WTC11 (cell line): ENCODE measurements around the gene UNCX. TPM values are rescaled to one million over a fixed set of nuclear protein-coding genes. Genes with fewer than 3 reads are reported as not detected.

Experiments
- ATAC-seq: fragments of 200-7000 bp; cut with Tn5 transposase; 2 replicates; pipeline ENCODE4 v1.10.0; 2021; ENCODE audit warnings: mild to moderate bottlenecking, moderate library complexity
- CTCF ChIA-PET: fragments of 300-600 bp; sonication (Branson Sonifier 250); formaldehyde crosslinking; loops from one replicate; lab custom pipeline; 2021; ENCODE audit warnings: antibody characterized with exemption; lab: Charles Lee
- POLR2A ChIA-PET: fragments of 350-600 bp; sonication (Branson Sonifier 250); formaldehyde crosslinking; loops from one replicate; lab custom pipeline; 2021; ENCODE audit warnings: antibody characterized with exemption; lab: Charles Lee
- DNase-seq: peaks from one replicate; pipeline ENCODE4 v3.0.0; 2021; ENCODE audit warnings: low spot score
- H3K27ac Mint-ChIP-seq: 2 replicates; pipeline ENCODE4 v1.8.0; 2021; ENCODE audit warnings: mixed read lengths
- H3K27me3 Mint-ChIP-seq: 2 replicates; pipeline ENCODE4 v1.8.0; 2021; ENCODE audit warnings: low read depth, mild to moderate bottlenecking, moderate library complexity, mixed read lengths
- H3K36me3 Mint-ChIP-seq: 2 replicates; pipeline ENCODE4 v1.8.0; 2021; ENCODE audit warnings: mixed read lengths
- H3K4me1 Mint-ChIP-seq: 2 replicates; pipeline ENCODE4 v1.8.0; 2022; ENCODE audit warnings: mixed read lengths
- H3K4me3 Mint-ChIP-seq: 2 replicates; pipeline ENCODE4 v1.8.0; 2021; ENCODE audit warnings: mild to moderate bottlenecking, moderate library complexity, mixed read lengths
- H3K9me3 Mint-ChIP-seq: 2 replicates; pipeline ENCODE4 v1.8.0; 2021; ENCODE audit warnings: mixed read lengths
- ETV6 ChIP-seq: sonication (generic); formaldehyde crosslinking; IDR thresholded peaks from 2 replicates; pipeline ENCODE4 v1.8.1; 2022; ENCODE audit warnings: mild to moderate bottlenecking, missing genetic modification reagents
- FOXK1 ChIP-seq: sonication (generic); formaldehyde crosslinking; IDR thresholded peaks from 2 replicates; pipeline ENCODE4 v1.8.0; 2022; ENCODE audit warnings: mild to moderate bottlenecking, moderate library complexity, missing genetic modification reagents
- GTF2I ChIP-seq: fragments of 250-450 bp; sonication (Bioruptor Pico); conservative IDR thresholded peaks from 2 replicates; pipeline ENCODE4 v1.4.0; 2021; ENCODE audit warnings: mild to moderate bottlenecking
- JUN ChIP-seq: sonication (generic); formaldehyde crosslinking; IDR thresholded peaks from 2 replicates; pipeline ENCODE4 v1.8.0; 2023; ENCODE audit warnings: mild to moderate bottlenecking, missing genetic modification reagents
- MXD4 ChIP-seq: fragments of 250-450 bp; sonication (Bioruptor Pico); IDR thresholded peaks from 2 replicates; pipeline ENCODE4 v1.8.0; 2021; ENCODE audit warnings: mild to moderate bottlenecking, moderate library complexity, borderline replicate concordance
- NFE2L1 ChIP-seq: sonication (generic); formaldehyde crosslinking; IDR thresholded peaks from 2 replicates; pipeline ENCODE4 v1.8.1; 2023; ENCODE audit warnings: missing genetic modification reagents
- NFYB ChIP-seq: sonication (generic); formaldehyde crosslinking; conservative IDR thresholded peaks from 2 replicates; pipeline ENCODE4 v1.8.0; 2022; ENCODE audit warnings: low read depth, missing genetic modification reagents
- SMAD3 ChIP-seq: sonication (generic); formaldehyde crosslinking; IDR thresholded peaks from 2 replicates; pipeline ENCODE4 v1.8.0; 2022; ENCODE audit warnings: missing genetic modification reagents, mild to moderate bottlenecking, borderline replicate concordance
- SMAD4 ChIP-seq: sonication (generic); formaldehyde crosslinking; IDR thresholded peaks from 2 replicates; pipeline ENCODE4 v1.8.0; 2022; ENCODE audit warnings: mild to moderate bottlenecking, missing genetic modification reagents
- SOX15 ChIP-seq: fragments of 250-450 bp; sonication (Bioruptor Pico); IDR thresholded peaks from 2 replicates; pipeline ENCODE4 v1.9.0; 2021; ENCODE audit warnings: mild to moderate bottlenecking
- ZNF138 ChIP-seq: sonication (generic); formaldehyde crosslinking; conservative IDR thresholded peaks from 2 replicates; pipeline ENCODE4 v1.8.1; 2022; ENCODE audit warnings: mild to moderate bottlenecking, moderate library complexity, missing genetic modification reagents
- ZNF317 ChIP-seq: sonication (generic); formaldehyde crosslinking; IDR thresholded peaks from 2 replicates; pipeline ENCODE4 v1.8.1; 2023; ENCODE audit warnings: low read depth, mild to moderate bottlenecking, moderate library complexity, missing genetic modification reagents, borderline replicate concordance
- total RNA-seq: library from RNA; stranded (reverse); gene quantifications from 3 replicates; pipeline ENCODE4 v1.2.3, GENCODE V29; 2021
- TF ChIP-seq, protein P1 (sequence below): sonication (generic); formaldehyde crosslinking; IDR thresholded peaks from 2 replicates; pipeline ENCODE4 v1.8.0; 2022; ENCODE audit warnings: mild to moderate bottlenecking, missing genetic modification reagents
- TF ChIP-seq, protein P2 (sequence below): fragments of 250-450 bp; sonication (Bioruptor Pico); IDR thresholded peaks from 2 replicates; pipeline ENCODE4 v1.9.0; 2021; ENCODE audit warnings: moderate library complexity, mild to moderate bottlenecking, inconsistent platforms, borderline replicate concordance
- TF ChIP-seq, protein P3 (sequence below): sonication (generic); formaldehyde crosslinking; IDR thresholded peaks from 2 replicates; pipeline ENCODE4 v1.8.0; 2022; ENCODE audit warnings: mild to moderate bottlenecking, missing genetic modification reagents
- TF ChIP-seq, protein P4 (sequence below): sonication (generic); formaldehyde crosslinking; IDR thresholded peaks from 2 replicates; pipeline ENCODE4 v1.8.1; 2023; ENCODE audit warnings: mild to moderate bottlenecking, missing genetic modification reagents, moderate library complexity
- TF ChIP-seq, protein P5 (sequence below): fragments of 250-450 bp; sonication (Bioruptor Pico); IDR thresholded peaks from 2 replicates; pipeline ENCODE4 v1.9.0; 2021; ENCODE audit warnings: mild to moderate bottlenecking
- TF ChIP-seq, protein P6 (sequence below): sonication (generic); formaldehyde crosslinking; IDR thresholded peaks from 2 replicates; pipeline ENCODE4 v1.8.0; 2023; ENCODE audit warnings: mild to moderate bottlenecking, missing genetic modification reagents
- TF ChIP-seq, protein P7 (sequence below): fragments of 200-600 bp; IDR thresholded peaks from 2 replicates; pipeline ENCODE4 v1.8.0; 2022; ENCODE audit warnings: antibody characterized with exemption

Gene UNCX
- total RNA-seq, 1 experiment from 2014 or later, result not detected

DNA sequence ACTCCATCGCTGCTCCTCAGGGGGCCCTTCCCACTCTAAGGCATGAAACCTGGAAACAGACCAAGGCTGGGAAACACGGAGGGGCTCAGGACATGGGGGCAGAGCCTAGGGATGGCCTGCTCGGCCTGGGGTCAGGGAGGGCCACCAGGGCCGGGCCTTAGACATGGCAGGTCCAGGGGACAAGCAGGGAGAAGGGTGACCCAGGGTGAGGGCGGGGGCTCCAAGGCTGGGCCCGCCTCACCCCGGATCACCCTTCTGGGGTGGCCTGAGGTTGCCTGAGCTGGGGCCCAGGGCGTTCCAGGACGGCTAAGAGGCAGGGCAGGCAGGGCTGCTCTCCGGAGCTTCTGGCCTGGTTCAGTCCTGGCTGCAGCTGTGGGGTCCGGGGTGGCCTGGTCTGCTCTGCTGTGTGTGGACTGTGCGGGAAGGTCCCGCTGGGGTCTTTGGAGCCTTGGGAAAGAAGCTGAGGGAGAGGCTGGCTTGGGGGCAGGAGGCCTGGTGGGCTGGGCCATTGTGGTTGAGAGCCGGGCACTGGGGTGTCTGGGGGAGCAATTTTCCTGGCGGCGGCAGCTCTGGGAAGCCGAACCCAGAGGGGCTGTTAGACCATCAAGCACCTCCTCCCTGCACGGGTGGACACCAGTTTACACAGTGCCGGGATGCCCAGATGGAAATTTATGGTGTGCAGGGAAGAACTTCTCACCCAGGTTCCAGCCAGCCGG, 52.2 kb downstream of the UNCX start:
- H3K36me3 Mint-ChIP-seq, result no peaks in the 10 kb centered on the region
- POLR2A ChIA-PET, result no interaction called here
- ATAC-seq (no peak), DNase-seq (no peak)
- H3K9me3 Mint-ChIP-seq, result no peaks in the 10 kb centered on the region
- H3K4me1 Mint-ChIP-seq, result no peaks in the 10 kb centered on the region
- no peak overlapping the region for H3K4me3 Mint-ChIP-seq
- H3K27ac Mint-ChIP-seq, result no peak overlapping the region
- CTCF ChIA-PET, result interaction anchor here (1.1 to 1.6 kb wide), 2 partner anchors 84 to 119 kb away, joined by 3 to 5 read pairs; no protein-coding TSS in a partner anchor
- TF ChIP-seq JUN (no peak), NFE2L1 (no peak)
- TF ChIP-seq, protein P1, sequence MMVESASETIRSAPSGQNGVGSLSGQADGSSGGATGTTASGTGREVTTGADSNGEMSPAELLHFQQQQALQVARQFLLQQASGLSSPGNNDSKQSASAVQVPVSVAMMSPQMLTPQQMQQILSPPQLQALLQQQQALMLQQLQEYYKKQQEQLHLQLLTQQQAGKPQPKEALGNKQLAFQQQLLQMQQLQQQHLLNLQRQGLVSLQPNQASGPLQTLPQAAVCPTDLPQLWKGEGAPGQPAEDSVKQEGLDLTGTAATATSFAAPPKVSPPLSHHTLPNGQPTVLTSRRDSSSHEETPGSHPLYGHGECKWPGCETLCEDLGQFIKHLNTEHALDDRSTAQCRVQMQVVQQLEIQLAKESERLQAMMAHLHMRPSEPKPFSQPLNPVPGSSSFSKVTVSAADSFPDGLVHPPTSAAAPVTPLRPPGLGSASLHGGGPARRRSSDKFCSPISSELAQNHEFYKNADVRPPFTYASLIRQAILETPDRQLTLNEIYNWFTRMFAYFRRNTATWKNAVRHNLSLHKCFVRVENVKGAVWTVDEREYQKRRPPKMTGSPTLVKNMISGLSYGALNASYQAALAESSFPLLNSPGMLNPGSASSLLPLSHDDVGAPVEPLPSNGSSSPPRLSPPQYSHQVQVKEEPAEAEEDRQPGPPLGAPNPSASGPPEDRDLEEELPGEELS (CRISPR knock-in tag), result no peak
- peaks cover 12% of the 10 kb centered on the region for H3K27me3 Mint-ChIP-seq

DNA sequence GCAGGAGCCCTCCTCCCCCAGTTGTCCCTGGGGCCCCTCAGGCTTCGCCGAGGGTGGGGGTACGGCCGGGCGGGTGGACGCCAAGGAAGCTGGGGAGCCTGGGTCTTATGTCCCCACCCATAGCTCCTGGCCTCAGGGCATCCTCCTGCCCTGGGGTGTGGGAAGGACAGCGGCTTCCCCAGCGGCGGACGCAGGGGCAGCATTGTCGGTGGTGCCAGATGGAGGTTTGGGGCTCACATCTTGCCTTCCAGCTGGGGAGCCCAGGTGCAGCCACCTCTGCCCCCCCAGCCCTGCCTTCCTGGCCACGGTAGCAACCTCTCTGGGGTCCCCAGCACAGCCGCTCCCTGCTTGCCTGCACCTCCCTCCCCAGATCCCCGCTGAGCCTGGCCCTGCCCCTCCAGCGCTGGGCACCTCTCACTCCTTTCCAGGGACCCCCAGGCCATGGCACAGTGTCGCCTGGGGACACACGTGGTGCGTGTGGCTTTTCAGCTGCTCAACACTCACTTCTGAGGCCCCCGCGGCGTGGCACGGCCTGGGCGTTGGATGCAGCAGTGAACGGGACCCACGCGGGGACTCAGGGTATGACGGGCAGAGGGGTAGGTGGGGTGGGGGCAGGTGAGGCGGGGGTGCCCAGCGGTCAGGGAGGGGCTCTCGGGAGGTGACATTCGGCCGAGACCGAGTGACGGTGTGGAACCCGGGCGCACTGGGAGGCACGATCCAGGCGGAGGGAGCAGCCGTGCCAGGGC, 53.1 kb downstream of the UNCX start:
- CTCF ChIA-PET, result interaction anchor here (1.1 to 1.6 kb wide), 2 partner anchors 83 to 118 kb away, joined by 3 to 5 read pairs; no protein-coding TSS in a partner anchor
- DNase-seq (no peak), ATAC-seq (no peak)
- POLR2A ChIA-PET, result no interaction called here
- H3K4me1 Mint-ChIP-seq, result no peaks in the 10 kb centered on the region
- H3K4me3 Mint-ChIP-seq, result no peak overlapping the region
- no peaks in the 10 kb centered on the region for H3K36me3 Mint-ChIP-seq
- H3K27me3 Mint-ChIP-seq, result peaks cover 21% of the 10 kb centered on the region
- H3K27ac Mint-ChIP-seq, result no peak overlapping the region
- H3K9me3 Mint-ChIP-seq, result no peaks in the 10 kb centered on the region
- no peak for TF ChIP-seq NFYB (CRISPR knock-in tag)
- TF ChIP-seq SMAD4 (CRISPR knock-in tag), result no peak
- TF ChIP-seq, protein P1 (CRISPR knock-in tag), result no peak
- TF ChIP-seq, protein P2, sequence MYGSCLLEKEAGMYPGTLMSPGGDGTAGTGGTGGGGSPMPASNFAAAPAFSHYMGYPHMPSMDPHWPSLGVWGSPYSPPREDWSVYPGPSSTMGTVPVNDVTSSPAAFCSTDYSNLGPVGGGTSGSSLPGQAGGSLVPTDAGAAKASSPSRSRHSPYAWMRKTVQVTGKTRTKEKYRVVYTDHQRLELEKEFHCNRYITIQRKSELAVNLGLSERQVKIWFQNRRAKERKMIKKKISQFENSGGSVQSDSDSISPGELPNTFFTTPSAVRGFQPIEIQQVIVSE (CRISPR knock-in tag), result no peak
- TF ChIP-seq, protein P3, sequence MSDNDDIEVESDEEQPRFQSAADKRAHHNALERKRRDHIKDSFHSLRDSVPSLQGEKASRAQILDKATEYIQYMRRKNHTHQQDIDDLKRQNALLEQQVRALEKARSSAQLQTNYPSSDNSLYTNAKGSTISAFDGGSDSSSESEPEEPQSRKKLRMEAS, result no peak
- no peak for TF ChIP-seq ZNF138
- no peak for TF ChIP-seq MXD4 (CRISPR knock-in tag)
- no peak for TF ChIP-seq GTF2I (CRISPR knock-in tag)
- TF ChIP-seq, protein P4, sequence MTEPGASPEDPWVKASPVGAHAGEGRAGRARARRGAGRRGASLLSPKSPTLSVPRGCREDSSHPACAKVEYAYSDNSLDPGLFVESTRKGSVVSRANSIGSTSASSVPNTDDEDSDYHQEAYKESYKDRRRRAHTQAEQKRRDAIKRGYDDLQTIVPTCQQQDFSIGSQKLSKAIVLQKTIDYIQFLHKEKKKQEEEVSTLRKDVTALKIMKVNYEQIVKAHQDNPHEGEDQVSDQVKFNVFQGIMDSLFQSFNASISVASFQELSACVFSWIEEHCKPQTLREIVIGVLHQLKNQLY, result no peak
- TF ChIP-seq ETV6 (CRISPR knock-in tag), result no peak
- TF ChIP-seq, protein P5, sequence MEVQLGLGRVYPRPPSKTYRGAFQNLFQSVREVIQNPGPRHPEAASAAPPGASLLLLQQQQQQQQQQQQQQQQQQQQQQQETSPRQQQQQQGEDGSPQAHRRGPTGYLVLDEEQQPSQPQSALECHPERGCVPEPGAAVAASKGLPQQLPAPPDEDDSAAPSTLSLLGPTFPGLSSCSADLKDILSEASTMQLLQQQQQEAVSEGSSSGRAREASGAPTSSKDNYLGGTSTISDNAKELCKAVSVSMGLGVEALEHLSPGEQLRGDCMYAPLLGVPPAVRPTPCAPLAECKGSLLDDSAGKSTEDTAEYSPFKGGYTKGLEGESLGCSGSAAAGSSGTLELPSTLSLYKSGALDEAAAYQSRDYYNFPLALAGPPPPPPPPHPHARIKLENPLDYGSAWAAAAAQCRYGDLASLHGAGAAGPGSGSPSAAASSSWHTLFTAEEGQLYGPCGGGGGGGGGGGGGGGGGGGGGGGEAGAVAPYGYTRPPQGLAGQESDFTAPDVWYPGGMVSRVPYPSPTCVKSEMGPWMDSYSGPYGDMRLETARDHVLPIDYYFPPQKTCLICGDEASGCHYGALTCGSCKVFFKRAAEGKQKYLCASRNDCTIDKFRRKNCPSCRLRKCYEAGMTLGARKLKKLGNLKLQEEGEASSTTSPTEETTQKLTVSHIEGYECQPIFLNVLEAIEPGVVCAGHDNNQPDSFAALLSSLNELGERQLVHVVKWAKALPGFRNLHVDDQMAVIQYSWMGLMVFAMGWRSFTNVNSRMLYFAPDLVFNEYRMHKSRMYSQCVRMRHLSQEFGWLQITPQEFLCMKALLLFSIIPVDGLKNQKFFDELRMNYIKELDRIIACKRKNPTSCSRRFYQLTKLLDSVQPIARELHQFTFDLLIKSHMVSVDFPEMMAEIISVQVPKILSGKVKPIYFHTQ, result no peak
- TF ChIP-seq, protein P6, sequence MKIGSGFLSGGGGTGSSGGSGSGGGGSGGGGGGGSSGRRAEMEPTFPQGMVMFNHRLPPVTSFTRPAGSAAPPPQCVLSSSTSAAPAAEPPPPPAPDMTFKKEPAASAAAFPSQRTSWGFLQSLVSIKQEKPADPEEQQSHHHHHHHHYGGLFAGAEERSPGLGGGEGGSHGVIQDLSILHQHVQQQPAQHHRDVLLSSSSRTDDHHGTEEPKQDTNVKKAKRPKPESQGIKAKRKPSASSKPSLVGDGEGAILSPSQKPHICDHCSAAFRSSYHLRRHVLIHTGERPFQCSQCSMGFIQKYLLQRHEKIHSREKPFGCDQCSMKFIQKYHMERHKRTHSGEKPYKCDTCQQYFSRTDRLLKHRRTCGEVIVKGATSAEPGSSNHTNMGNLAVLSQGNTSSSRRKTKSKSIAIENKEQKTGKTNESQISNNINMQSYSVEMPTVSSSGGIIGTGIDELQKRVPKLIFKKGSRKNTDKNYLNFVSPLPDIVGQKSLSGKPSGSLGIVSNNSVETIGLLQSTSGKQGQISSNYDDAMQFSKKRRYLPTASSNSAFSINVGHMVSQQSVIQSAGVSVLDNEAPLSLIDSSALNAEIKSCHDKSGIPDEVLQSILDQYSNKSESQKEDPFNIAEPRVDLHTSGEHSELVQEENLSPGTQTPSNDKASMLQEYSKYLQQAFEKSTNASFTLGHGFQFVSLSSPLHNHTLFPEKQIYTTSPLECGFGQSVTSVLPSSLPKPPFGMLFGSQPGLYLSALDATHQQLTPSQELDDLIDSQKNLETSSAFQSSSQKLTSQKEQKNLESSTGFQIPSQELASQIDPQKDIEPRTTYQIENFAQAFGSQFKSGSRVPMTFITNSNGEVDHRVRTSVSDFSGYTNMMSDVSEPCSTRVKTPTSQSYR (CRISPR knock-in tag), result no peak
- TF ChIP-seq SOX15 (CRISPR knock-in tag), result no peak
- TF ChIP-seq, protein P7, sequence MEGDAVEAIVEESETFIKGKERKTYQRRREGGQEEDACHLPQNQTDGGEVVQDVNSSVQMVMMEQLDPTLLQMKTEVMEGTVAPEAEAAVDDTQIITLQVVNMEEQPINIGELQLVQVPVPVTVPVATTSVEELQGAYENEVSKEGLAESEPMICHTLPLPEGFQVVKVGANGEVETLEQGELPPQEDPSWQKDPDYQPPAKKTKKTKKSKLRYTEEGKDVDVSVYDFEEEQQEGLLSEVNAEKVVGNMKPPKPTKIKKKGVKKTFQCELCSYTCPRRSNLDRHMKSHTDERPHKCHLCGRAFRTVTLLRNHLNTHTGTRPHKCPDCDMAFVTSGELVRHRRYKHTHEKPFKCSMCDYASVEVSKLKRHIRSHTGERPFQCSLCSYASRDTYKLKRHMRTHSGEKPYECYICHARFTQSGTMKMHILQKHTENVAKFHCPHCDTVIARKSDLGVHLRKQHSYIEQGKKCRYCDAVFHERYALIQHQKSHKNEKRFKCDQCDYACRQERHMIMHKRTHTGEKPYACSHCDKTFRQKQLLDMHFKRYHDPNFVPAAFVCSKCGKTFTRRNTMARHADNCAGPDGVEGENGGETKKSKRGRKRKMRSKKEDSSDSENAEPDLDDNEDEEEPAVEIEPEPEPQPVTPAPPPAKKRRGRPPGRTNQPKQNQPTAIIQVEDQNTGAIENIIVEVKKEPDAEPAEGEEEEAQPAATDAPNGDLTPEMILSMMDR, result no peak
- TF ChIP-seq FOXK1 (CRISPR knock-in tag), result no peak
- no peak for TF ChIP-seq SMAD3
- TF ChIP-seq ZNF317 (CRISPR knock-in tag), result no peak
